GM18520 (cell line): ENCODE data around the gene SESN2.

ENCODE experiments used
- ATAC-seq: cut with Tn5 transposase; IDR thresholded peaks from one replicate; pipeline ENCODE4 v1.9.1; 2021; ENCODE audit not compliant: unreplicated experiment

The SESN2 gene

DNA sequence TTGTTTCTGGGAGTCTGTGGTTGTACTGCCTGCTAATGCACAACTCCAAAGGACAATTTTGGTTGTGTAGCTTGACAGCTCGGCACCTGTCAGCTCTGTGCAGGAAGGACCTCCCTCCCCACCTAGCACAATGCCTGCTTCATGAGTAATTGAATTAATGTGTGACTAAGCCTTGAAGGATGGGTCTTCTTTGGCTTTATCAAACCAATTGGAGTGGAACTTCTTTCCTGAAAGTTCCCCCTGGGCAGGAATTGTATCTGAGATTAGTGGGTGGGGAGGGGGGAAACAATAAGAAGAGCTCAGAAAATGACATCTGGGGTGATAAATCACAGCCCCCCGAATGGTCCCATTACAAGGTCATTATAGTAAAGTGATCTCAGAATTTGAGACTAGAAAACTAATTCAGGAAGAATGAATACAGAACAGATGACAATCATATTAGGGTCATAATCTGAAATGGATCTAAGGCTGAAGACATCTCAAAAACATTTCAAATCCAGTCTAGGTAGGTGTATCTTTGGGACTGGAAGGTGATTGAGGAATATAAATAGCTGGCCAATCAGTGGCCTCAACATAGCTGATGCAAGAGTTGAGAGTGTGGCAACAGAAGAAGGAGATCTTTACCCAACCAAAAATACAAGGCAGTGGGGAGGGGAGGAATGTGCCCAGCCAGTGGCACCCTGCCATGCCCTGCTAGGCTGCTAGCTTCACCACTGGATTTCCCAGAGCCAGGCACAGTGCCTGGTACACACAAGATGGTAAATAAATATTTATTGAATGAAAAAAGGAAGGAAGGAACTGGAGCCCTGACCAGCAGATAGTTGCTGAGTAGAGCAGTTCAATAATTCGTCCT is 10.1 kb upstream of the SESN2 start:
- no peak for ATAC-seq

DNA sequence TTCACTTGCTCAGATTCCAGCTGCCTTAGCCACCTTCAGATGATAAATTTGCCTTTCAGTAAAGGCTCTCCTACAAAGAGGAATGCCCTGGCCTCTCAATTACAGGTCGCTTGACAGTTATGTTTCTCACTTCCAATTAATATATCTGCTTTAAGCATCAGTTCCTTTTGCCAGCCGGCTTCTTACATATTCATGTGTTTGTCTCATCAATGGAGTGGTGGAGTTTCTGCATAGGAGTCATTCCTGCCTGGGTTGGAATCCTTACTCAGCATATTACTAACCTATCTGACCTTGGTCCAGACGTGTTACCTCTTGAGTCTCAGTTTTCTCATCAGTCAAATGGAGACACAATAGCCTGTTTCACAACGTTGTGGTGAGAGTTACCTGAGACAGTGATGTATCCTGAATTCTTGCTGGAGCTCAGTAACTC is 9.4 kb upstream of the SESN2 start:
- ATAC-seq, result no peak

GRCh38 chr1:28256197-28256827 is 3.0 kb upstream of the SESN2 start:
- no peak for ATAC-seq

DNA sequence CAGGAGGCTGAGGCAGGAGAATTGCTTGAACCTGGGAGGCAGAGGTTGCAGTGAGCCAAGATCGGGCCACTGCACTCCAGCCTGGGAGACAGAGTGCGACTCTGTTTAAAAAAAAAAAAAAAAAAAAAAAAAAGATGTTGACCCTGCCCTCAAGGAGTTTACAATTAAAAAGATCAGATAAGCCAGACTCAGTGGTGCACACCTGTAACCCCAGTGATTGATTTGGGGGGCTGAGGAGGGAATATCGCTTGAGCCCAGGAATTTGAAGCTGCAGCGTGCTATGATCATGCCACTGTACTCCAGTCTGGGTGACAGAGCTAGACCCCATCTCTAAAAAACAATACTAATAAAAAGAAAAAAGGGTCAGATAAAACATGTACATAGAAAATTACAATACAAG is 1.6 kb upstream of the SESN2 start:
- ATAC-seq, result no peak

DNA sequence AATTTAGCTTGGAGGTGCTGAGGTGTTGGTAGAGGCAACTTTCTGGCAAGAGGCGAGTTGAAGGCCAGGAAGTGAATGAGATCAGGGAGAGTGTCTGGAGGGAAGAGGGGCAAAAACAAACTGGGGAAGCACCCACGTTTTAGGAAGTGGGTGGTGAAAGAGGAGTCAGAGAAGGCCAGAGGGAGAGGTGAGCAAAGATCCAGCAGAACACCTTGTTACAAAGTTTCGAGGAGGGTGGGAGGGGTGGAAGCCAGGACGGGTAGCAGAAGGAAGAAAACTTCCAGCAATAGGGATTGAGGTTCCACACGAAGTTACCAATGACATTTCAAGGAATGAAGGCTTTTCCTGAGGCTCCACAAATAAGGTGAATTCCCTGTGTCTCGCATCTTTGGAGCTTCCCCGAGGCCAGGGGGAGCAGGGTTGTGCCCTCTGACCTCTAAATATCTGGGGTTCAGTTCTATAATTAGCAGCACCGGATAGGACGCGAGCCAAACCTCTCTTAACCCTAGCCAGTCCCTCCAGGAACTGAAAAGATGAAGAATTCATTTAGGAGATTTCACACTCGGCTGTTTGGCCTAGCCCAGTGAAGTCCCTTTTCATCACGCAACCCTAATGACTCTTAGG is 578 bp upstream of the SESN2 start:
- no peak for ATAC-seq

DNA sequence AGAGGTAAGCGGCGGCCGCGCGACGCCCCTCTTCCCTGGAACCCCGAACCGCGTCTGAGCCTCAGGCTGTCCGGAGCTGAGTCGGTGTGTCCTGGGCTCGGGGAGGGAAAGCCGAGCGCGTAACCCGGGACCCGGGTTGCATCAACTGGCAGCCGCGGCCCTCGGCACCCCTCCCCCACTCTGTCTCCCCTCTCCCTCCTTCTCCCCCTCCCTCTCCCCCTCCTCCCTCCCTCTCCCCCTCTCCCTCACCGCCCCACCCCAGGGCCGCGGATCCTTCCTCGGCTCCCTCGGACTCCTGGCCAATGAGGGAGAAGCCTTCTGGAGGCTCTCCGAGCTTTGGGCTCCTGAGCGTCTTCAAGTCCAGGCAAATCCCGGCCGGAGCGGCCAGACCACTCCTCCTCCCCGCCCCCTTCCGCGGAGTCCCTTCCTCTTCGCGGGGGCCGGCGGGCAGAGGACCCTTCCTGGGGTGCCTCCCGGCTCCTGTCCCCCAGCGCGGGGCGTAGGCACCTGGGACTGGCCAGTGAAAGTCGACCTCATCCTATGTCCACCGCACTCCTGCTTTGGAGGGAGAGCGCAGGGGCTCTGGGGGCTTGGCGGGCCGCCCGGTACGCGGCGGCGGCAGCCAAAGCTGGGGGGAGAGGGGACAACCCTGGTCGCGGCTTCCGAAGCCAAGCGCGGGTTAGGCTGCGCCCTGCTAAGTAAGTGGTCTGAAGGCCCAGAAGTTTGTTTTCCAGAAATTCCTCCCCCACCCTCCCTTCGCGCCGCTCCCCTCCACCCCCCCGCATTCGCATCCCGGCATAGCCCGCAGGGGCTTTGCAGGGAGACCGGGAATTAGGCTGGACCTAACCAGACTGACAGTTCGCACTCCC is 850 bp downstream of the SESN2 start:
- ATAC-seq, result no peak

DNA sequence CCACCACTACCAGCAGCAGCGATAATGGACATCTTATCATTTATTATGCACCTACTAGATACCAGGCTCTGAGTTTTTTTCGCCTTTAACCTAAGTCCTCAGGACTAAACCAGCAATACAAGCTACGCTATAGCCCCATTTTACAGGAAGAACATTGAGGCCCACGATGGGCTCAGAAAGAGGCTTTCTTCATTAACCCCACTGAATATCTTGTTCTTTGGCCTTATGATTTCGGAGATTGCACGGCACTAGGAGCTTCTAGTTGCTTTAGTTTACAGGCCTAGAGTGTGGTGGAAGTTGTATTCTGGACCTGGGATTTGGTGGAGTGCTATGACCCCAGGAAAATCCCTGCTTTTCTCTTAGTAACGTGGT is 1.5 kb downstream of the SESN2 start:
- ATAC-seq, result no peak

DNA sequence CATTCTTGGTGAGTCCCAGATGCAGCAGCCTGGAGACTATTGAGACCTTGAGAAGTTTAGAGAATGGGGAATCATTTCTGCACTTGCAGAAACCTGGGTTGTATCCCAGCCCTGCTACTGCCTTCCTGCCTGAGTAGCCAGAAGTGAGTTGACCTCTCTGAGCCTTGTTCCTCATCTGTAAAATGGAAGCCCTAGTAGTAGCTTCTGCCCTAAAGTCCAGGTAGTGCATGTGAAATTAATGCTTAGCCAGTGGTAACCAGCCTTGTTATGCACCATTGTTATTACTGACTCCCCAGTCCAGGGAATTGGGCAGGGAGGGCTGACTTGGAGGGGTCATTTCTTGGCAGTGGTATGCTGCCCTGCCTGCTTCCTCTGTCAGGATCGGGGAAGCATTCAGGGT is 5.6 kb downstream of the SESN2 start:
- no peak for ATAC-seq

- ATAC-seq, result no peak
These were observed 6.3 kb downstream of the SESN2 start for GRCh38 chr1:28265577-28265976.

DNA sequence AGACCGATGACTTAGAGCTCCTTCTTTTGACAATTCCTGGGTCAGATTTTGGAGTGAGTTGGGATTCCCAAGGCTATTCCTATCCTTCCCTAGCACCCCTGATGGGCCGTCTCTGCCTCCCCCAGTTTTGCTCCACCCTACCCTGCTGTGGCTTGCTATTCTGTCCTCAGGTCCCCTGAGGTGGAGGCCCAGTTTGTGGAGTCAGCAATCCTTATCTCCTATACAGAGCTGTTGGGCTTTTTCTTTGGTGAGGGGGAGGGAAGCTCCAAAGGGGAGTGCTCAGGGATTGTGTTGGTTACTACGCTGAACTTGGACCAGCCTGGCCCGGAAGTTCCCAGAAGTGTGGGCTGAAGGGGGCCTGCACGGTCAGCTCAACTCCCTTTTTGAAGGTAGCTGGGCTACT is 7.6 kb downstream of the SESN2 start:
- ATAC-seq, result no peak

DNA sequence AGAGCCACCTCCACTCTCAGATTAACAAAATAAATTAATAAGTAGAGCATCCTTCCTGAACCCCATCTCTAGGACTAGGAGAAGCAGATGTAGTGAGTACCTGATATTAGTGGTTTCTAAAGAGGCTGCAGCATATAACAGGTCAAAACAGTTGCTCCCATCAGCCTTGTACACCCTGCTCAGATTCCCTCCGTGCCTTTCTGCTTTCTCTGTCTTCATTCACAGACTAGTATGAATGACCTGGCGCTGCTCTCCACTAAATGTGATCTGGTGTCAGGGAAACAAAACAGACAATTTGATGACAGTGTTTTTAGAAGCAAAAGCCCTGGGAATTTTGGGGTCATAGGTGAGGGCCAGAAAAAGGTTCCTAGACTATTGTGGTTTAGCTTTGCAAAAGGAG is 8.3 kb downstream of the SESN2 start:
- no peak for ATAC-seq

GRCh38 chr1:28269529-28269928 is 10.2 kb downstream of the SESN2 start:
- no peak for ATAC-seq

GRCh38 chr1:28272215-28272852 is 13.0 kb downstream of the SESN2 start:
- no peak for ATAC-seq

DNA sequence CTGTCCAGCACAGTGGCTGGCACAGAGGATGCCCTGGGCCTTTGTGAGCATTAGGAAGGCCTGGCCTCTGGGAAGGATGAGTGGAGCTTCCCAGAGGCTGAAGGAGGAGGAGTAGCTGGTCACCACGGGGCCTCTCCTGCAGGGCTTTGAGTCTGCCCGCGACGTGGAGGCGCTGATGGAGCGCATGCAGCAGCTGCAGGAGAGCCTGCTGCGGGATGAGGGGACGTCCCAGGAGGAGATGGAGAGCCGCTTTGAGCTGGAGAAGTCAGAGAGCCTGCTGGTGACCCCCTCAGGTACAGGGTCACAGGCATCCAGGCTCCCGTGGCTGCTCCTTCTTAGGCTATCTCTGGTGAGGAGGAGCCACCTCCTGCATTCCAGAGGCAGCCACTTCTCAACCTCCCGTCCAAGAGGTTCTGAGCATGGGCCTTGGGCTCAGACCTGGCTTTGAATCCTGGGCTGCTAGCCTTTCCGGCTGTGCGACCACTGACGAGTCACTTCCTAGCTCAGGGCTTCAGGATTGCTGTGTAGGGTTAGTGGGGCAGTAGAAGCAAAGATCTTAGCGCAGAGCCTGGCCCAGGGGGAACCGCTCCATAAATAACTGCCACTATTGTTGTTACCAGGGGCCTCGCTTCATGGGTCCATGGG is 14.0 kb downstream of the SESN2 start:
- ATAC-seq, result no peak

DNA sequence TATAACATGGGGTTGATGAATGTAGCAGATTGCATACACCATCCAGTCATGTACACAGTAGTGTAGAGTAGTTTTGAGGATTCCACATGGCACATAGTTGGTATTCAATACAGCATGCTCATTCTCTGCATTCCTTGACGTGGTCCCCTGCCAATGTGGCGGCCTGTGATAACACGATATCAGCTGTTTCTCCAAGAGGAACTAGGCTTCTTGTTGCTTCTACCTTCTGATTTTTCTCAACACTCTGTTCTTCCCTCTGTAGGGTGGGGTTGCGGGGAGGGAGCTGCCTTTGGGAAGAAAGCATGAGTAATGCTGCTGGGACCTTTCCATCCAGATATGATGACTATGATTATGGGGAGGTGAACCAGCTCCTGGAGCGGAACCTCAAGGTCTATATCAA is 19.4 kb downstream of the SESN2 start:
- ATAC-seq, result no peak

- ATAC-seq, result no peak
These were observed 20.4 kb downstream of the SESN2 start for GRCh38 chr1:28279721-28280120.

GRCh38 chr1:28280501-28280900 is 21.2 kb downstream of the SESN2 start:
- no peak for ATAC-seq

DNA sequence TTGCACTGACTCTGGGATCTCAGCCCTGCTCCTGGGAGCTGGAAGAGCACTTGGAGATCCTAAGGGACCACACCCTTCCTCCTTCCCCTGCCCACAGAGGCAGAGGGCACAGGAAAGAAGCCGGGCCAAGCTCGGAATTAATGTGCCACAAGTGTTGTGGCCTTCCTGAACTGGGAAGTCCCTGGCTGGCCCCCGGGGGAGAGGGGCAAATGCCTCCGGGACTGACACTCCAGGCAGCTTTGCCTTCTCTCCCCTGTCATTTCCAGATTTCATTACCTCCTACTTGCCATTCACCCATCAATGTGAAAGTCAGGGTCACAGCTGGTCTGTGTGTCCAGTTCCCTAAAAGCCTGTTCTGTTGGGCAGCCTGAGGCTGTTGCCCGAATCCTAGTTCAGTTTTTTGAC is 21.7 kb downstream of the SESN2 start:
- no peak for ATAC-seq

- ATAC-seq, result no peak
These were observed 22.5 kb downstream of the SESN2 start for GRCh38 chr1:28281608-28282425.
